Pancreas (tissue), 10 donors: ENCODE results near the gene RGS1. TPM values are rescaled to one million over a fixed set of nuclear protein-coding genes. Genes with fewer than 3 reads are reported as not detected.

Experiments
- ATAC-seq, 4 donors: fragments of 200-7000 bp; cut with Tn5 transposase; one replicate each; pipeline versions ENCODE4 v1.8.0 to v1.9.1; 2020; ENCODE audit warnings: mild to moderate bottlenecking in 4 of 4, moderate library complexity in 4 of 4
- DNase-seq, 6 donors: peaks; one replicate each; pipeline ENCODE4 v3.0.0-alpha.2; 2020
- FAIRE-seq: peaks from 2 replicates; lab custom pipeline; 2012; peaks lifted over from hg19 to GRCh38; lab: Jason Lieb, UNC
- H3K27ac ChIP-seq, 4 donors: fragments of 200-600 bp; sonication (generic); 1 replicate in 3 of 4; 2 replicates in 1 of 4; pipeline versions ENCODE4 v1.5.0 to v1.8.0; 2020
- H3K27me3 ChIP-seq, 4 donors: fragments of 200-600 bp; one replicate each; pipeline ENCODE4 v1.8.0; 2021
- H3K36me3 ChIP-seq, 3 donors: fragments of 200-600 bp; sonication (generic) in 1 of 3; one replicate each; pipeline versions ENCODE4 v1.5.0 to v1.8.0; 2020 to 2021
- H3K4me1 ChIP-seq, 3 donors: fragments of 200-600 bp; one replicate each; pipeline ENCODE4 v1.8.0; 2021
- H3K4me3 ChIP-seq, 4 donors: fragments of 200-600 bp; sonication (generic) in 2 of 4; one replicate each; pipeline versions ENCODE4 v1.5.0 to v1.8.0; 2020 to 2021
- H3K9me3 ChIP-seq, 4 donors: fragments of 200-600 bp; one replicate each; pipeline ENCODE4 v1.8.0; 2021
- WGBS, 2 donors: extraction: QIAGEN DNeasy Blood & Tissue Kit; methylation state at CpG; one replicate each; pipeline ENCODE4 v1.1.7; 2013; 5-methylcytosine and 5-hydroxymethylcytosine counted together
- intact Hi-C, 3 donors: fragments of 100-400 bp; cut with DNase I; formaldehyde crosslinking; loops; one replicate each; pipeline versions ENCODE4 v1.11.1 to v1.14.2; 2022
- polyA plus RNA-seq, 2 donors: library from polyadenylated mRNA; stranded (reverse); fragments of 200-250 nt; gene quantifications; one replicate each; pipeline ENCODE4 v1.2.3, GENCODE V29; 2013
- total RNA-seq, 6 donors: library from RNA; stranded (reverse); fragmentation: NEBNext Ultra II Directional in 4 of 6; extraction: Animal tissue kit (Norgen Biotek cat#: 25700) in 4 of 6; gene quantifications; one replicate each; pipeline versions ENCODE4 v1.2.1 to v1.2.4, GENCODE V29; 2021 to 2023
- TF ChIP-seq, protein P1 (sequence below), 4 donors: fragments of 200-600 bp; sonication (generic) in 3 of 4; IDR thresholded peaks; one replicate each; pipeline versions ENCODE4 v1.5.0 to v1.8.0; 2021; ENCODE audit warnings: antibody characterized with exemption in 4 of 4
- donor health status: healthy with polysubstance abuse.
- donor health status: DM: no; HTN: no; CAD: no; lungs with moderate emphysema.
- donor health status: DM: no; HTN: no; CAD: no.
- donor health status: control.
- donor health status: control.
- donor health status: Bipolar disorder and iron deficiency.
- donor health status: DM: yes; HTN: yes; CAD: no.
- donor health status: DM: no; HTN: no; CAD: no.
- donor health status: DM: no; HTN: no; CAD: no.
- donor health status: DM: yes; HTN: yes; CAD: no.

The RGS1 gene
- total and polyA plus RNA-seq, 8 donors, result 0.55 to 77.1 (median 2.1) TPM

DNA sequence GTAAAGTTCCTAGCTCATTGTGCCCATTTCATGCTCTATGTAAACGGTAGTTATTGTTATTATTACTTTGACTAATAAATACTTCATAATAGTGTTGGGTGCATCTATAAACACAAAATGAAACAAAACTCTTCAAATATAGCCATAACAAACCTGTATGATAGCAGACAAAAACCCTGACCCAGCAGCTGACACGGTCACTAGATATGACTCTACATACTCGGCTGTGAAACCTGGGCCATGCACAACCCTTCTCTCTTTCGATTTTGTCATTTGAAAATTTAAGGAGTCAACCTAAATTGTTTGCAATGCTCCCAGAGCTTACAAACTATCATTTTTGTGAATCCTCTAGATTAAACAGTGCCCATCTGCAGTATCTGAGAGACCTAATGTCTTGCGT is 52.3 kb downstream of the RGS1 start:
- peaks cover 6 to 20% (median 8%) of the 10 kb centered on the region in 3 donors for H3K4me1 ChIP-seq
- H3K36me3 ChIP-seq, result no peaks in the 10 kb centered on the region
- intact Hi-C loops, result no loop called here
- no peak overlapping the region for H3K4me3 ChIP-seq
- DNase-seq (no peak), FAIRE-seq (no peak), ATAC-seq (no peak)
- 90 to 96% methylated on average over 5 of the region's 5 CpGs for WGBS, 2 donors
- TF ChIP-seq, protein P1, sequence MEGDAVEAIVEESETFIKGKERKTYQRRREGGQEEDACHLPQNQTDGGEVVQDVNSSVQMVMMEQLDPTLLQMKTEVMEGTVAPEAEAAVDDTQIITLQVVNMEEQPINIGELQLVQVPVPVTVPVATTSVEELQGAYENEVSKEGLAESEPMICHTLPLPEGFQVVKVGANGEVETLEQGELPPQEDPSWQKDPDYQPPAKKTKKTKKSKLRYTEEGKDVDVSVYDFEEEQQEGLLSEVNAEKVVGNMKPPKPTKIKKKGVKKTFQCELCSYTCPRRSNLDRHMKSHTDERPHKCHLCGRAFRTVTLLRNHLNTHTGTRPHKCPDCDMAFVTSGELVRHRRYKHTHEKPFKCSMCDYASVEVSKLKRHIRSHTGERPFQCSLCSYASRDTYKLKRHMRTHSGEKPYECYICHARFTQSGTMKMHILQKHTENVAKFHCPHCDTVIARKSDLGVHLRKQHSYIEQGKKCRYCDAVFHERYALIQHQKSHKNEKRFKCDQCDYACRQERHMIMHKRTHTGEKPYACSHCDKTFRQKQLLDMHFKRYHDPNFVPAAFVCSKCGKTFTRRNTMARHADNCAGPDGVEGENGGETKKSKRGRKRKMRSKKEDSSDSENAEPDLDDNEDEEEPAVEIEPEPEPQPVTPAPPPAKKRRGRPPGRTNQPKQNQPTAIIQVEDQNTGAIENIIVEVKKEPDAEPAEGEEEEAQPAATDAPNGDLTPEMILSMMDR (IDR thresholded peaks at IDR 0.05), result no peak
- H3K9me3 ChIP-seq, result no peaks in the 10 kb centered on the region
- no peak overlapping the region for H3K27ac ChIP-seq
- H3K27me3 ChIP-seq, result no peaks in the 10 kb centered on the region

DNA sequence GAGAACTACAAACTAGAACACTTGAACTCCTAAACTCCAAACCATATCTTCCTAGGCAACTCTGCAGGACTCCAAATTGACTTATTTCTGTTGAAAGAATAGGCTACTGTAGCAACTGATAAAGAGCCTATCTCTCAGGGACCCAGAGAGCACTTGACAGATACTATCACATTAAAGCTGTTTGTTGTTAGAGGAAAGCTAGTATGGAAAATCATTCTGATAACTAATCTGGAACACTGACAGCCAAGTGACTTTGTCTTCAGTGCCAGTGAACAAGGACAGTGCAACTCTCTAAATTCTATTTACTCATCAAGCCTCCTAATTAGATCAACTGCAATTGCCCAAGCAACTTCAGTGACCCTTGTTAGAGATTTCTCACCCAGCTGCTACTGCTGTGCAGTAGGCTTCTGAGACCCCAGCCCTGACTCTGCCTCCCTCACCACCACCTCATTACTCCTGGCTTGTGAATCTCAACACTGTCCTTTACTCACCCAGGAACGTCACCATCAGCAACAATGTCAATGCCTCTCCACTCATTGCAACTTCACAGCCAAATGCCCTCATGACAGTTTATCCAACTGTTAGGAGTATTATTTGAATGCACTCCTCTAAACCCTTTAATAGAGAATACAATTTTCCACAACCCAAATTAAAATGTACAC is 53.0 kb downstream of the RGS1 start:
- Histone ChIP-seq H3K27ac (no peak overlapping the region), H3K9me3 (no peaks in the 10 kb centered on the region), H3K4me3 (no peak overlapping the region), H3K4me1 (peaks cover 6 to 20% (median 8%) of the 10 kb centered on the region in 3 donors), H3K36me3 (no peaks in the 10 kb centered on the region), H3K27me3 (no peaks in the 10 kb centered on the region)
- TF ChIP-seq, protein P1 (IDR thresholded peaks at IDR 0.05), result no peak
- DNase-seq, result no peak
- WGBS, 2 donors, result 88 to 100% methylated on average over 1 of the region's 1 CpG
- FAIRE-seq, result no peak
- intact Hi-C loops, result no loop called here
- no peak for ATAC-seq

DNA sequence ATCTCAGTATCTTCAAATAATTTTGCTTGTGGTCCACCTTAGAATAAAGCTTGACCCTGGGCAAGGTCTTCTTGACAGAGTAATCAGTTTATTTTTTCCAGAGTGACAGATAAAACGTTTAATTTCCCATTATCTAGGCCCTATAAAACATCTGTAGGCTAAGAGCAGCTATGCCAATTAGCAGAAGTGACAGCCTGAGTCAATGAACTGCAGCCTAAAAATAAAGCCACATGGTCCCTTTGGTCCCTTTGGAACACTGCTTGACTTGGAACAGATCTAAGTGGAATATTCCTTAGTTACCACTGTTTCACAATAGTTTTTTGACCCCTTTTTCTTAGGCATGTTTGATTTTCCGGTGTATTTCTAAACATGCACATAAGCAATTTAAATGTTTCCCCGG is 54.0 kb downstream of the RGS1 start:
- Histone ChIP-seq H3K9me3 (no peaks in the 10 kb centered on the region), H3K27ac (no peak overlapping the region), H3K27me3 (no peaks in the 10 kb centered on the region), H3K4me3 (no peak overlapping the region), H3K4me1 (peaks cover 6 to 20% (median 8%) of the 10 kb centered on the region in 3 donors), H3K36me3 (no peaks in the 10 kb centered on the region)
- WGBS, 2 donors, result 70 to 78% methylated on average over 3 of the region's 3 CpGs
- TF ChIP-seq, protein P1 (IDR thresholded peaks at IDR 0.05), result no peak
- ATAC-seq, result no peak
- intact Hi-C loops, result no loop called here
- FAIRE-seq, result no peak
- no peak for DNase-seq

Other genes starting within 250 kb of the RGS1 start
- under 1 TPM in 4 of 6 donors, not detected in 2; 0.21 to 0.84 (median 0.23) TPM for gene RGS13, start 60.4 kb downstream of the RGS1 start, total RNA-seq
- gene RGS13, start 60.4 kb downstream of the RGS1 start, polyA plus RNA-seq, result under 1 TPM; 0.27 to 0.70 TPM
- 100 to 1,000 TPM in 2 of 6 donors, 10 to 100 TPM in 3, 1 to 10 TPM in 1; 9.2 to 534 (median 17.0) TPM for gene RGS2, start 233.3 kb downstream of the RGS1 start, total RNA-seq
- gene RGS2, start 233.3 kb downstream of the RGS1 start, polyA plus RNA-seq, result 100 to 1,000 TPM in 1 of 2 donors, 10 to 100 TPM in 1; 94.5 to 311 TPM